Measurements from ENCODE around the gene MYRIP.

Gene MYRIP

GRCh38 chr3:40291471-40291870 is 482.1 kb downstream of the MYRIP start:
- no peak overlapping the region for H3K4me2 ChIP-seq (ENCODE audit: low read length, poor library complexity, severe bottlenecking)
- H2BK12ac ChIP-seq (ENCODE audit: low read length in 2 of 2) = no peak overlapping the region
- no peak overlapping the region for H3K4ac ChIP-seq (ENCODE audit: low read depth in 1 of 2, low read length in 2 of 2)
- no peak overlapping the region for H2AK5ac ChIP-seq (ENCODE audit: low read length, severe bottlenecking)
- no peaks in the 10 kb centered on the region for H3K27me3 ChIP-seq (ENCODE audit: control insufficient read depth in 1 of 2, insufficient read depth in 1 of 2, low read length in 2 of 2)
- no peaks in the 10 kb centered on the region for H3K79me1 ChIP-seq (replicated peaks; ENCODE audit: low read length, poor library complexity, severe bottlenecking)
- WGBS = 77% methylated on average over 4 of the region's 4 CpGs
- H2BK5ac ChIP-seq (ENCODE audit: low read depth, low read length, poor library complexity, severe bottlenecking) = no peak overlapping the region
- H3K9me3 ChIP-seq (ENCODE audit: control insufficient read depth, low read length) = peaks cover 3% of the 10 kb centered on the region
- no peak overlapping the region for H4K91ac ChIP-seq (ENCODE audit: low read length)
- no peak overlapping the region for H2BK120ac ChIP-seq (ENCODE audit: low read depth, low read length)
- H3K4me1 ChIP-seq (ENCODE audit: control insufficient read depth, insufficient read depth, low read depth, low read length) = no peaks in the 10 kb centered on the region
- peaks cover 4 to 5% of the 10 kb centered on the region in 2 experiments for H3K36me3 ChIP-seq (ENCODE audit: control insufficient read depth in 1 of 2, insufficient read depth in 2 of 2, low read depth in 1 of 2, low read length in 2 of 2)
- H3K4me3 ChIP-seq (ENCODE audit: insufficient read depth in 1 of 2, low read depth in 1 of 2, low read length in 2 of 2) = no peak overlapping the region
- no peak overlapping the region for H2BK15ac ChIP-seq (ENCODE audit: low read depth, poor library complexity, severe bottlenecking)
- H3K23ac ChIP-seq (ENCODE audit: low read length in 2 of 2) = no peak overlapping the region
- no peak overlapping the region for H2AFZ ChIP-seq (ENCODE audit: low read depth, low read length)
- no peak overlapping the region for H3K18ac ChIP-seq (ENCODE audit: low read depth in 1 of 2, low read length in 2 of 2)
- H4K8ac ChIP-seq (ENCODE audit: low read length) = no peak overlapping the region
- no peak overlapping the region for H3K14ac ChIP-seq (ENCODE audit: low read length in 2 of 2)
- H3K9ac ChIP-seq (ENCODE audit: low read length) = no peak overlapping the region
- DNase-seq = no peak
- H3K27ac ChIP-seq (ENCODE audit: low read length, poor library complexity, severe bottlenecking) = no peak overlapping the region

GRCh38 chr3:40292637-40293349 is 483.4 kb downstream of the MYRIP start:
- Histone ChIP-seq H3K18ac (ENCODE audit: low read depth in 1 of 2, low read length in 2 of 2) (no peak overlapping the region), H3K4ac (ENCODE audit: low read depth in 1 of 2, low read length in 2 of 2) (no peak overlapping the region), H2BK5ac (ENCODE audit: low read depth, low read length, poor library complexity, severe bottlenecking) (no peak overlapping the region), H3K4me2 (ENCODE audit: low read length, poor library complexity, severe bottlenecking) (no peak overlapping the region), H3K36me3 (ENCODE audit: control insufficient read depth in 1 of 2, insufficient read depth in 2 of 2, low read depth in 1 of 2, low read length in 2 of 2) (peaks cover 4 to 5% of the 10 kb centered on the region in 2 experiments), H3K4me1 (ENCODE audit: control insufficient read depth, insufficient read depth, low read depth, low read length) (no peaks in the 10 kb centered on the region), H4K8ac (ENCODE audit: low read length) (no peak overlapping the region), H3K14ac (ENCODE audit: low read length in 2 of 2) (peak overlapping the region in 1 of 2 experiments; percentile 80), H3K23ac (ENCODE audit: low read length in 2 of 2) (no peak overlapping the region), H2AFZ (ENCODE audit: low read depth, low read length) (no peak overlapping the region), H4K91ac (ENCODE audit: low read length) (peak overlapping the region; percentile 18), H2AK5ac (ENCODE audit: low read length, severe bottlenecking) (no peak overlapping the region), H3K4me3 (ENCODE audit: insufficient read depth in 1 of 2, low read depth in 1 of 2, low read length in 2 of 2) (no peak overlapping the region), H3K9ac (ENCODE audit: low read length) (no peak overlapping the region), H3K27ac (ENCODE audit: low read length, poor library complexity, severe bottlenecking) (no peak overlapping the region), H3K79me1 (replicated peaks; ENCODE audit: low read length, poor library complexity, severe bottlenecking) (no peaks in the 10 kb centered on the region), H2BK12ac (ENCODE audit: low read length in 2 of 2) (no peak overlapping the region), H3K9me3 (ENCODE audit: control insufficient read depth, low read length) (peaks cover 3% of the 10 kb centered on the region), H2BK15ac (ENCODE audit: low read depth, poor library complexity, severe bottlenecking) (no peak overlapping the region), H3K27me3 (ENCODE audit: control insufficient read depth in 1 of 2, insufficient read depth in 1 of 2, low read length in 2 of 2) (no peaks in the 10 kb centered on the region), H2BK120ac (ENCODE audit: low read depth, low read length) (no peak overlapping the region)
- WGBS = 73% methylated on average over 4 of the region's 4 CpGs
- no peak for DNase-seq

GRCh38 chr3:40294434-40294833 is 485.0 kb downstream of the MYRIP start:
- no CpG with 5 or more reads among the region's 1 CpG for WGBS
- DNase-seq = no peak

GRCh38 chr3:40298075-40298474 is 488.7 kb downstream of the MYRIP start:
- Histone ChIP-seq H2AFZ (ENCODE audit: low read depth, low read length) (no peak overlapping the region), H3K4me1 (ENCODE audit: control insufficient read depth, insufficient read depth, low read depth, low read length) (no peaks in the 10 kb centered on the region), H3K79me1 (replicated peaks; ENCODE audit: low read length, poor library complexity, severe bottlenecking) (no peaks in the 10 kb centered on the region), H2BK120ac (ENCODE audit: low read depth, low read length) (no peak overlapping the region), H2AK5ac (ENCODE audit: low read length, severe bottlenecking) (no peak overlapping the region), H2BK15ac (ENCODE audit: low read depth, poor library complexity, severe bottlenecking) (no peak overlapping the region), H3K9me3 (ENCODE audit: control insufficient read depth, low read length) (no peaks in the 10 kb centered on the region), H3K4me3 (ENCODE audit: insufficient read depth in 1 of 2, low read depth in 1 of 2, low read length in 2 of 2) (no peak overlapping the region), H3K4me2 (ENCODE audit: low read length, poor library complexity, severe bottlenecking) (no peak overlapping the region), H3K14ac (ENCODE audit: low read length in 2 of 2) (no peak overlapping the region), H3K18ac (ENCODE audit: low read depth in 1 of 2, low read length in 2 of 2) (no peak overlapping the region), H3K27me3 (ENCODE audit: control insufficient read depth in 1 of 2, insufficient read depth in 1 of 2, low read length in 2 of 2) (no peaks in the 10 kb centered on the region), H4K91ac (ENCODE audit: low read length) (no peak overlapping the region), H2BK12ac (ENCODE audit: low read length in 2 of 2) (no peak overlapping the region), H4K8ac (ENCODE audit: low read length) (no peak overlapping the region), H3K23ac (ENCODE audit: low read length in 2 of 2) (no peak overlapping the region), H3K9ac (ENCODE audit: low read length) (no peak overlapping the region), H3K4ac (ENCODE audit: low read depth in 1 of 2, low read length in 2 of 2) (no peak overlapping the region), H2BK5ac (ENCODE audit: low read depth, low read length, poor library complexity, severe bottlenecking) (no peak overlapping the region), H3K36me3 (ENCODE audit: control insufficient read depth in 1 of 2, insufficient read depth in 2 of 2, low read depth in 1 of 2, low read length in 2 of 2) (peaks cover 0 to 5% of the 10 kb centered on the region in 2 experiments), H3K27ac (ENCODE audit: low read length, poor library complexity, severe bottlenecking) (no peak overlapping the region)
- WGBS = 92% methylated on average over 2 of the region's 2 CpGs
- DNase-seq = no peak

More at GRCh38 chr3:40294434-40294833, 485.0 kb downstream of the MYRIP start:
- H3K9ac ChIP-seq (ENCODE audit: low read length) = no peak overlapping the region
- H3K4me3 ChIP-seq (ENCODE audit: insufficient read depth in 1 of 2, low read depth in 1 of 2, low read length in 2 of 2) = no peak overlapping the region
- H3K23ac ChIP-seq (ENCODE audit: low read length in 2 of 2) = no peak overlapping the region
- H3K27ac ChIP-seq (ENCODE audit: low read length, poor library complexity, severe bottlenecking) = no peak overlapping the region
- H2BK120ac ChIP-seq (ENCODE audit: low read depth, low read length) = no peak overlapping the region
- no peak overlapping the region for H4K8ac ChIP-seq (ENCODE audit: low read length)
- no peaks in the 10 kb centered on the region for H3K79me1 ChIP-seq (replicated peaks; ENCODE audit: low read length, poor library complexity, severe bottlenecking)
- peaks cover 4 to 5% of the 10 kb centered on the region in 2 experiments for H3K36me3 ChIP-seq (ENCODE audit: control insufficient read depth in 1 of 2, insufficient read depth in 2 of 2, low read depth in 1 of 2, low read length in 2 of 2)
- H3K4me2 ChIP-seq (ENCODE audit: low read length, poor library complexity, severe bottlenecking) = no peak overlapping the region
- no peak overlapping the region for H2BK15ac ChIP-seq (ENCODE audit: low read depth, poor library complexity, severe bottlenecking)
- no peaks in the 10 kb centered on the region for H3K4me1 ChIP-seq (ENCODE audit: control insufficient read depth, insufficient read depth, low read depth, low read length)
- H2BK12ac ChIP-seq (ENCODE audit: low read length in 2 of 2) = no peak overlapping the region
- H3K18ac ChIP-seq (ENCODE audit: low read depth in 1 of 2, low read length in 2 of 2) = no peak overlapping the region
- peaks cover 3% of the 10 kb centered on the region for H3K9me3 ChIP-seq (ENCODE audit: control insufficient read depth, low read length)
- no peak overlapping the region for H2BK5ac ChIP-seq (ENCODE audit: low read depth, low read length, poor library complexity, severe bottlenecking)
- H2AK5ac ChIP-seq (ENCODE audit: low read length, severe bottlenecking) = no peak overlapping the region
- no peak overlapping the region for H2AFZ ChIP-seq (ENCODE audit: low read depth, low read length)
- no peaks in the 10 kb centered on the region for H3K27me3 ChIP-seq (ENCODE audit: control insufficient read depth in 1 of 2, insufficient read depth in 1 of 2, low read length in 2 of 2)
- H4K91ac ChIP-seq (ENCODE audit: low read length) = no peak overlapping the region
- H3K4ac ChIP-seq (ENCODE audit: low read depth in 1 of 2, low read length in 2 of 2) = no peak overlapping the region
- no peak overlapping the region for H3K14ac ChIP-seq (ENCODE audit: low read length in 2 of 2)
